CD14-positive monocyte (primary cell): ENCODE measurements around the gene TRNT1. TPM values are rescaled to one million over a fixed set of nuclear protein-coding genes. Genes with fewer than 3 reads are reported as not detected.
A peak's percentile ranks its signal among the peaks of the same experiment; 100 is the strongest.

Experiments used
- DNase-seq, 3 donors: peaks; one replicate each; pipeline ENCODE4 v3.0.0-alpha.2; 2011 to 2022
- H2AFZ ChIP-seq: 2 replicates; pipeline ENCODE4 v1.6.0; 2012; ENCODE audit warnings: mild to moderate bottlenecking, low read depth, low read length, inconsistent platforms; ENCODE audit not compliant: insufficient read depth, poor library complexity, severe bottlenecking
- H3K27ac ChIP-seq, 2 donors: 1 replicate in 1 of 2; 2 replicates in 1 of 2; pipeline ENCODE4 v1.5.1; 2012 to 2013; ENCODE audit warnings: low read length in 2 of 2, control low read depth in 1 of 2, inconsistent platforms in 1 of 2, low read depth in 1 of 2, mild to moderate bottlenecking in 1 of 2
- H3K27me3 ChIP-seq, 2 donors: one replicate each; pipeline versions ENCODE4 v1.6.0 to v1.6.1; 2011 to 2013; ENCODE audit warnings: low read length in 2 of 2; ENCODE audit not compliant: control insufficient read depth in 2 of 2, insufficient read depth in 2 of 2
- H3K36me3 ChIP-seq, 2 donors: replicated peaks in 1 of 2; 1 replicate in 1 of 2; 2 replicates in 1 of 2; pipeline versions ENCODE4 v1.5.1 to v1.6.1; 2012 to 2013; ENCODE audit warnings: low read length in 2 of 2, control low read depth in 1 of 2, inconsistent platforms in 1 of 2, mild to moderate bottlenecking in 1 of 2; ENCODE audit not compliant: insufficient read depth in 2 of 2, control insufficient read depth in 1 of 2
- H3K4me1 ChIP-seq, 2 donors: 1 replicate in 1 of 2; 2 replicates in 1 of 2; pipeline versions ENCODE4 v1.5.1 to v1.6.1; 2012 to 2013; ENCODE audit warnings: low read length in 2 of 2, control low read depth in 1 of 2, inconsistent platforms in 1 of 2, mild to moderate bottlenecking in 1 of 2, moderate library complexity in 1 of 2; ENCODE audit not compliant: insufficient read depth in 2 of 2, control insufficient read depth in 1 of 2
- H3K4me2 ChIP-seq: replicated peaks from 2 replicates; pipeline ENCODE3; 2012; ENCODE audit warnings: low read length, moderate library complexity, mild to moderate bottlenecking; ENCODE audit not compliant: poor library complexity, severe bottlenecking; ENCODE audit errors: extremely low read depth
- H3K4me3 ChIP-seq, 3 experiments: fragments of 200-600 bp in 1 of 3; sonication (generic) in 1 of 3; replicated peaks in 1 of 3; 1 replicate in 2 of 3; 2 replicates in 1 of 3; pipeline ENCODE4 v1.5.1; 2011 to 2013; ENCODE audit warnings: low read length in 3 of 3, mild to moderate bottlenecking in 3 of 3, control low read depth in 2 of 3, low read depth in 2 of 3, inconsistent platforms in 1 of 3, moderate library complexity in 1 of 3
- H3K79me2 ChIP-seq: 2 replicates; pipeline ENCODE4 v1.6.0; 2012; ENCODE audit warnings: mild to moderate bottlenecking, control low read depth, inconsistent platforms, low read length, moderate library complexity; ENCODE audit not compliant: insufficient read depth
- H3K9ac ChIP-seq: 2 replicates; pipeline ENCODE4 v1.6.0; 2017; ENCODE audit warnings: low read length, mild to moderate bottlenecking; ENCODE audit not compliant: insufficient read depth, poor library complexity, severe bottlenecking
- H3K9me3 ChIP-seq, 2 donors: replicated peaks in 1 of 2; 1 replicate in 1 of 2; 2 replicates in 1 of 2; pipeline versions ENCODE4 v1.5.1 to v1.6.1; 2012 to 2013; ENCODE audit warnings: low read length in 2 of 2, control low read depth in 1 of 2; ENCODE audit not compliant: control insufficient read depth in 1 of 2, insufficient read depth in 1 of 2
- H4K20me1 ChIP-seq: 2 replicates; pipeline ENCODE4 v1.6.0; 2012; ENCODE audit warnings: mild to moderate bottlenecking, low read length, control low read depth, moderate library complexity; ENCODE audit not compliant: insufficient read depth
- H3K27ac Mint-ChIP-seq, 7 donors: one replicate each; pipeline ENCODE4 v1.8.0; 2020; ENCODE audit warnings: mild to moderate bottlenecking in 7 of 7, mixed read lengths in 7 of 7, moderate library complexity in 6 of 7, inconsistent platforms in 2 of 7
- H3K27me3 Mint-ChIP-seq, 3 donors: one replicate each; pipeline ENCODE4 v1.8.0; 2021 to 2022; ENCODE audit warnings: low read depth in 3 of 3, mild to moderate bottlenecking in 3 of 3, mixed read lengths in 3 of 3, moderate library complexity in 3 of 3, inconsistent platforms in 1 of 3
- H3K36me3 Mint-ChIP-seq, 2 donors: one replicate each; pipeline ENCODE4 v1.8.0; 2020; ENCODE audit warnings: mixed read lengths in 2 of 2, inconsistent platforms in 1 of 2, mild to moderate bottlenecking in 1 of 2
- H3K4me1 Mint-ChIP-seq: one replicate; pipeline ENCODE4 v1.8.0; 2020; ENCODE audit warnings: mild to moderate bottlenecking, mixed read lengths
- H3K4me3 Mint-ChIP-seq, 2 donors: one replicate each; pipeline ENCODE4 v1.8.0; 2020; ENCODE audit warnings: mild to moderate bottlenecking in 2 of 2, mixed read lengths in 2 of 2, moderate library complexity in 1 of 2
- H3K9me3 Mint-ChIP-seq, 7 donors: one replicate each; pipeline ENCODE4 v1.8.0; 2020 to 2022; ENCODE audit warnings: mixed read lengths in 7 of 7, mild to moderate bottlenecking in 6 of 7, moderate library complexity in 6 of 7, inconsistent platforms in 2 of 7
- WGBS: methylation state at CpG from one replicate; pipeline ENCODE4 v1.1.5; 2013; ENCODE audit warnings: missing lambda C conversion rate; ENCODE audit not compliant: insufficient coverage; 5-methylcytosine and 5-hydroxymethylcytosine counted together
- intact Hi-C, 2 donors: fragments of 100-400 bp; cut with micrococcal nuclease; formaldehyde crosslinking; loops; one replicate each; pipeline versions ENCODE4 v1.15.0 to v1.15.1; 2023
- polyA plus RNA-seq, 3 donors: library from polyadenylated mRNA; depleted of rRNA in 1 of 3; unstranded in 2 of 3; stranded (reverse) in 1 of 3; fragments of 300-500 nt in 2 of 3; fragments of >200 nt in 1 of 3; fragmentation: Illumina TruSeq in 2 of 3; gene quantifications; 1 replicate in 2 of 3; 2 replicates in 1 of 3; pipeline ENCODE4 v1.2.3, GENCODE V29; 2012 to 2021
- TF ChIP-seq, protein P1 (sequence below): fragments of 200-600 bp; IDR thresholded peaks from one replicate; pipeline ENCODE4 v1.8.0; 2022; ENCODE audit warnings: antibody characterized with exemption, mild to moderate bottlenecking

Gene TRNT1
- polyA plus RNA-seq, 3 donors: 4.4 to 15.8 (median 10.3) TPM

DNA sequence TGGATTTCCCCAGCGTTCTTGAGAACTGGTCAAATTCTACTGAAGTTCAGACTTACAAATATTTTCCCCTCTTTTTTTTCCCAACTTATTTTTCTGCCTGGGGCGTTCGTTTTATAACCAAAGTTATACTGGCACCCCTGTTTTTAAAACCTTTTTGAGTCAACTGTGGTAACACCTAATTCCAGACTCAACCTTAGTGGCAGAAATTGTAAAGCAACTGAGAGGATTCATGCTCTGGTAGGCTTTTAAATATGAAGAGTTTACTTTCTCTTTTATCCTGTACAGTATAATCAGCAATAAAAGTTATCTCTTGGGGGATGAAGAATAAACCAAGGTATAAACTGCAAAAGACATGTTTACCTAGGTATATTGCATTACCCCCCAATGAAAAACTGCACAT lies 18.9 kb upstream of the TRNT1 start:
- H4K20me1 ChIP-seq: no peaks in the 10 kb centered on the region
- H3K9me3 ChIP-seq: no peaks in the 10 kb centered on the region
- H3K4me3 ChIP-seq: no peak overlapping the region
- no peak overlapping the region for H3K9ac ChIP-seq
- no peak overlapping the region for H3K4me2 ChIP-seq
- no peaks in the 10 kb centered on the region for H3K36me3 Mint-ChIP-seq
- H3K4me1 ChIP-seq: no peaks in the 10 kb centered on the region
- no peaks in the 10 kb centered on the region for H3K79me2 ChIP-seq
- no peak for DNase-seq
- peaks cover 5% of the 10 kb centered on the region for H3K4me1 Mint-ChIP-seq
- WGBS: no CpG with 5 or more reads among the region's 3 CpGs
- no peak overlapping the region for H3K27ac Mint-ChIP-seq
- H3K27ac ChIP-seq: no peak overlapping the region
- H3K27me3 Mint-ChIP-seq: peaks cover 2 to 5% (median 4%) of the 10 kb centered on the region in 3 donors
- TF ChIP-seq, protein P1, sequence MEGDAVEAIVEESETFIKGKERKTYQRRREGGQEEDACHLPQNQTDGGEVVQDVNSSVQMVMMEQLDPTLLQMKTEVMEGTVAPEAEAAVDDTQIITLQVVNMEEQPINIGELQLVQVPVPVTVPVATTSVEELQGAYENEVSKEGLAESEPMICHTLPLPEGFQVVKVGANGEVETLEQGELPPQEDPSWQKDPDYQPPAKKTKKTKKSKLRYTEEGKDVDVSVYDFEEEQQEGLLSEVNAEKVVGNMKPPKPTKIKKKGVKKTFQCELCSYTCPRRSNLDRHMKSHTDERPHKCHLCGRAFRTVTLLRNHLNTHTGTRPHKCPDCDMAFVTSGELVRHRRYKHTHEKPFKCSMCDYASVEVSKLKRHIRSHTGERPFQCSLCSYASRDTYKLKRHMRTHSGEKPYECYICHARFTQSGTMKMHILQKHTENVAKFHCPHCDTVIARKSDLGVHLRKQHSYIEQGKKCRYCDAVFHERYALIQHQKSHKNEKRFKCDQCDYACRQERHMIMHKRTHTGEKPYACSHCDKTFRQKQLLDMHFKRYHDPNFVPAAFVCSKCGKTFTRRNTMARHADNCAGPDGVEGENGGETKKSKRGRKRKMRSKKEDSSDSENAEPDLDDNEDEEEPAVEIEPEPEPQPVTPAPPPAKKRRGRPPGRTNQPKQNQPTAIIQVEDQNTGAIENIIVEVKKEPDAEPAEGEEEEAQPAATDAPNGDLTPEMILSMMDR: no peak
- intact Hi-C loops: no loop called here
- H3K4me3 Mint-ChIP-seq: no peak overlapping the region
- peaks cover 0 to 2% (median 0%) of the 10 kb centered on the region in 7 donors for H3K9me3 Mint-ChIP-seq
- no peaks in the 10 kb centered on the region for H3K27me3 ChIP-seq
- no peak overlapping the region for H2AFZ ChIP-seq
- no peaks in the 10 kb centered on the region for H3K36me3 ChIP-seq

DNA sequence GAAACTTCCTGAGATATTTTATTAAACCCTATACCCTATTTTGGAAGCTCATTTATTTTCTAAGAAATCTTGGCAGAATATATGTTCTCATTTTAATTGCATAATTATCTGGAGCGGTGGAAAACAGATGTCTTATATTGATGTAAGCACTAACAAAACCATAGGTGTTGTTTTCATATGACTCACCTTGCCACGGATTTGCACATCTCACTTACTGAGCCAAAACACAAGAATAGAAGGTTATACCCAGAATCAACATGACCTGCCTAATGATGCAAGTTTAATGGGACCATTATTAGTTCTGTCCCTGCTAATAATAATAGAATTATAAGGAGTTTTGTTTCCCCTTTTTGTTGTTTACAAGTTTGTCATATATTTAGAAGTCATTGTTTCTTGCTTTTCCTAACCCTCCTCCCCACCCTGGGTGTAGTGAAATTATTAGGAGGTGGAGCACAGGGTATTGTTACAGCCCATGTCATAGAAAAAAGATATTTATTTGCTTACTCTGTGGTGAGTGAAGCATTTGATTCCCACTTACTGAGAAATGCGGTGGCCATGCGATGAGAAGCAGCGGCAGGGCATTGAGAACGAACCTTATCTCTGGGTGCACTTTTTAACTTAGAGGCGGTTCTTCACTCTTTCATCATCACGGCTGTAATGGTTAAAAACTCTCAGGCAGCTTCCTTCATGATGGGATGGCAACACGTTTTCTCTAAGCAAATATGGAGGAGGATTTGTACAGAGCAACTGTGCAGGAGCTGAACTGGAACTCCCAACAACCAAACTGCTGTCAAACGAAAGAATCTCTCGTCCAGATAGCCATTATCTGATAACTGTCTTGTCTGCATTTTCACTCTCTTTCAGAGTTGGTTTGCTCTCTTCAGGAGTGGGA lies 17.1 kb upstream of the TRNT1 start:
- Mint-ChIP-seq H3K27me3 (peaks cover 2 to 5% (median 4%) of the 10 kb centered on the region in 3 donors), H3K4me3 (peak overlapping the region in 1 of 2 donors; percentile 30), H3K4me1 (peaks cover 5% of the 10 kb centered on the region), H3K27ac (no peak overlapping the region), H3K9me3 (peaks cover 0 to 3% (median 0%) of the 10 kb centered on the region in 7 donors), H3K36me3 (no peaks in the 10 kb centered on the region)
- H4K20me1 ChIP-seq: no peaks in the 10 kb centered on the region
- H3K4me3 ChIP-seq: no peak overlapping the region
- no peak overlapping the region for H2AFZ ChIP-seq
- DNase-seq: no peak
- no peaks in the 10 kb centered on the region for H3K79me2 ChIP-seq
- no peak overlapping the region for H3K4me2 ChIP-seq
- H3K27ac ChIP-seq: no peak overlapping the region
- H3K9ac ChIP-seq: no peak overlapping the region
- WGBS: 84% methylated on average over 6 of the region's 11 CpGs
- H3K9me3 ChIP-seq: no peaks in the 10 kb centered on the region
- H3K27me3 ChIP-seq: no peaks in the 10 kb centered on the region
- H3K36me3 ChIP-seq: no peaks in the 10 kb centered on the region
- TF ChIP-seq, protein P1: no peak
- no peaks in the 10 kb centered on the region for H3K4me1 ChIP-seq
- intact Hi-C loops: no loop called here
